ENCODE data around the gene CNPY1.
"Not testable (repeated sequence)": the region's sequence is repeated elsewhere in the genome, so short reads cannot be mapped to it uniquely, and the experiment has no call there.

The CNPY1 gene

DNA sequence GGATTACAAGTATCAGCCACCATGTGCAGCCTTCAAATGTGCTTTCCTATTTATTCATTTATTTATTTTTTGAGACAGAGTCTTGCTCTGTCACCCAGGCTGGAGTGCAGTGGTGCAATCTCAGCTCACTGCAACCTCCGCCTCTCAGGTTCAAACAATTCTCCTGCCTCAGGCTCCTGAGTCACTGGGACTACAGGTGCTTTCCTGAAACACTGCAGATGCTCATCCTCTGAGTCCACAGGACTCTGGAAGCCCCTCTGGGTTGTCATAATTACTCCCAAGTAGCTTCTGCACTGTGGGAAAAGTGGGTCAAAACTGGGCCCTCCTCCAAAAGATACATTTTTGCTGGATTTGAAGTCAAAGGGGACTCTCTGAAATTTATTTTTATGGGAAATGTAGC, at the start of gene CNPY1:
TSS of gene CNPY1 (minus strand) at position 111 of the 400 bp plus-strand sequence. CDS start 630 bp downstream, outside the sequence.
- DNase-seq (ENCODE audit: low read depth) = not testable (repeated sequence)

DNA sequence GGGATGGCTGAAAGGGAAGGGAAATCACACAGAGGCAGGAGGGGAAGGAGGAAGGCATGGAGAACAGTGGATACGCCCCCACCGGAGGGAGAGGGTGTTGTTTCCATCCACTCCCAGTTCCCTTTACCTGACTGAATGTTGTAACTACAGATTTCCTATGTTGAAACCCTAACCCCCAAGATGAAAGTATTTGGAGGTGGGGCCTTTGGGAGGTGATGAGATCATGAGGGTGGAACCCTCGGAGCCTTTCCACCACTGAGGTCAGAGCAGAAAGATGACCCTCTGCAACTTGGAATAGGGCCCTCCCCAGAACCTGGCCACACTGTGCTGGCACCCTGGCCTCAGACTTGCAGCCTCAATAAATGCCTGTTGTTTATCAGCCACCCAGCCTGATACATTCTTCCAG, 48.6 kb upstream of the CNPY1 start:
- no peak for DNase-seq (ENCODE audit: low read depth)
- no peak for TF ChIP-seq CTCF (conservative IDR thresholded peaks at IDR 0.05; ENCODE audit: low read depth, low read length)
- H3K4me3 ChIP-seq (ENCODE audit: low read depth, low read length) = no peak overlapping the region

More for the DNA sequence above, at the start of gene CNPY1:
- not testable (repeated sequence) for H3K4me3 ChIP-seq (ENCODE audit: low read depth, low read length)

DNA sequence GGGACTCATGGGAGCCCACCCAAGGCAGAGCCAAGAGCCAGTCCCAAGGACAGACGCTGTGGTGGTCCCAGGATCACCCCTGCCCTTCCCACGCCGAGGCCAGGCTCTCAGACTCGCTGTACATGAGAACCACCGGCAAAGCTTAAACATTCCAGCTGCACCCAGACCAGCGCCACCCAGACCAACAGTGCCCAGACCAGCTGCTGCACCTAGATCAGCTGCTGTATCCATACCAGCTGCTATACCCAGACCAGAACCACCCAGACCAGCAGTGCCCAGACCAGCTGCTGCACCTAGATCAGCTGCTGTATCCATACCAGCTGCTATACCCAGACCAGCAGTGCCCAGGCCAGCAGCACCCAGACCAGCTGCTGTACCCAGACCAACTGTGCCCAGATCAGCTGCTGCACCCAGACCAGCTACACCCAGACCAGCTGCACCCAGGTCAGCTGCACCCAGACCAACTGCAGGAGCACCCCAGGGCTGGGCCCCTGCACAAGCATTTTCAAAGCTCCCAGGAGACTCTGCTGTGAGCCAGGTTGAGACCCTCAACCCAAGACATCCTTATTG, 47.9 kb upstream of the CNPY1 start:
- DNase-seq (ENCODE audit: low read depth) = no peak
- no peak overlapping the region for H3K4me3 ChIP-seq (ENCODE audit: low read depth, low read length)
- no peak for TF ChIP-seq CTCF (conservative IDR thresholded peaks at IDR 0.05; ENCODE audit: low read depth, low read length)

- DNase-seq (ENCODE audit: low read depth) = no peak
- no peak for TF ChIP-seq CTCF (conservative IDR thresholded peaks at IDR 0.05; ENCODE audit: low read depth, low read length)
- H3K4me3 ChIP-seq (ENCODE audit: low read depth, low read length) = no peak overlapping the region
Measured at GRCh38 chr7:155593461-155594162, 47.3 kb upstream of the CNPY1 start.

DNA sequence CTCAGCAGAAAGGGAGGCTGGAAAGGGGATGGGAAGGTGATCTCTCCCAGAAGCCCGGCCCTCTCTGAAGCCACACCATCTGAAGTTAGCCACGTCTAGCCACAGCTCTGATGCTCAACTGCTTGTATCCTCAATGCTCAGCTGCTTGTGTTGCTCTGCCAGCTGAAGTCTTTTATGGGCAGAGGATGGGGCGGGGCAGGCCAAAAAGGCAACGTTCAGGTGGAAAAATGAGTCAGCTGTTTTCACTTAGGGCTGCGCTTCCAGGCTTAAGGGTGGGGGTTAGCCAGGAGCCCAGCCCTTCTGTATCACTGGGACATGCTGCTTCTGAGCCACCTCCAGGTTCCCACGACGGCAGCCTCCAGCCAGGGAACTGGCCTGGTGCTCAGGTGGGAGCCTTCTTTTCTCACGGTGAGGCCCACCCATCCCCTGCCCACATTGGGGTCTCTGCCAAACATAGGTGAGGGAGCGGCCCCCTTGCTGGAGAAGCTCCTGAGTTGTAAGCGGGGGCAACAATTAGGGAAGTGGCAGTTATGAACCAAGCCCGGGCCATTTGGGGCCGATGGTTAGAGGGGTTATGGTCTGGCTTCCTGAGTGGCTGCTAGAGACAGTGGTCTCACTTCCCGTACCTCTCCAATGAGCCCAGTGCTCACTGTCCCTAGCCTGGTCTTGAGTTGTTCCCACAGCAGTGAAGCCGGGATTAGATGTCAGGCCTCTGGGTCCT, 44.9 kb upstream of the CNPY1 start:
- no peak for DNase-seq (ENCODE audit: low read depth)
- H3K4me3 ChIP-seq (ENCODE audit: low read depth, low read length) = no peak overlapping the region
- no peak for TF ChIP-seq CTCF (conservative IDR thresholded peaks at IDR 0.05; ENCODE audit: low read depth, low read length)

- no peak overlapping the region for H3K4me3 ChIP-seq (ENCODE audit: low read depth, low read length)
- TF ChIP-seq CTCF (conservative IDR thresholded peaks at IDR 0.05; ENCODE audit: low read depth, low read length) = no peak
- peak; percentile 70 for DNase-seq (ENCODE audit: low read depth)
Measured at GRCh38 chr7:155590215-155591018, 44.1 kb upstream of the CNPY1 start.
